OCI-LY3 (cell line): ENCODE results near the gene EML2.

Experiments used
- H2AFZ ChIP-seq: fragments of 200-600, 300-600 bp; shearing (Covaris generic); 2 replicates; pipeline ENCODE4 v1.6.0; 2014; ENCODE audit warnings: antibody characterized with exemption, low read depth, low read length
- H3K27ac ChIP-seq: fragments of 200-600, 300-600 bp; sonication (generic); 2 replicates; pipeline ENCODE4 v1.5.1; 2014; ENCODE audit warnings: mild to moderate bottlenecking, low read length, moderate library complexity, mixed read lengths
- H3K27me3 ChIP-seq: fragments of 200-600, 300-600 bp; sonication (generic); 2 replicates; pipeline ENCODE4 v1.6.1; 2014; ENCODE audit warnings: low read depth, low read length, mixed read lengths
- H3K36me3 ChIP-seq: fragments of 200-600, 300-600 bp; sonication (generic); replicated peaks from 2 replicates; pipeline ENCODE3; 2014; ENCODE audit warnings: low read depth, low read length, mixed read lengths
- H3K4me1 ChIP-seq: fragments of 300-600, 200-600 bp; sonication (generic); 2 replicates; pipeline ENCODE4 v1.6.1; 2014; ENCODE audit warnings: low read length, mixed read lengths
- H3K4me2 ChIP-seq: fragments of 200-600, 300-600 bp; sonication (generic); 2 replicates; pipeline ENCODE4 v1.6.1; 2014; ENCODE audit warnings: low read length, mixed read lengths
- H3K4me3 ChIP-seq: fragments of 300-600, 200-600 bp; sonication (generic); 2 replicates; pipeline ENCODE4 v1.5.1; 2014; ENCODE audit warnings: antibody characterized with exemption, mild to moderate bottlenecking, low read length, moderate library complexity
- H3K79me2 ChIP-seq: fragments of 300-600, 200-600 bp; shearing (Covaris generic); 2 replicates; pipeline ENCODE4 v1.6.1; 2014; ENCODE audit warnings: mild to moderate bottlenecking, low read length, mixed read lengths
- H3K9ac ChIP-seq: fragments of 300-600, 200-600 bp; shearing (Covaris generic); 2 replicates; pipeline ENCODE4 v1.6.0; 2014; ENCODE audit warnings: mild to moderate bottlenecking, low read length, moderate library complexity
- H3K9me3 ChIP-seq: fragments of 200-600, 300-600 bp; shearing (Covaris generic); 2 replicates; pipeline ENCODE4 v1.6.1; 2014; ENCODE audit warnings: low read length, mixed read lengths; ENCODE audit not compliant: insufficient read depth
- H4K20me1 ChIP-seq: fragments of 200-600, 300-600 bp; sonication (generic); 2 replicates; pipeline ENCODE4 v1.6.1; 2016; ENCODE audit warnings: low read length, mixed read lengths; ENCODE audit not compliant: insufficient read depth
- CTCF ChIP-seq: fragments of 200-600, 300-600 bp; sonication (generic); IDR thresholded peaks from 2 replicates; pipeline ENCODE4 v1.5.1; 2014; ENCODE audit warnings: antibody characterized with exemption, low read length, low read depth
- EZH2phosphoT487 ChIP-seq: fragments of 200-600 bp; shearing (Covaris generic); IDR thresholded peaks from 2 replicates; pipeline ENCODE4 v1.6.1; 2018; ENCODE audit warnings: antibody characterized with exemption, mixed run types, low read depth

Gene EML2

GRCh38 chr19:45613926-45614725, 25.1 kb downstream of the EML2 start:
- H3K27me3 ChIP-seq: no peaks in the 10 kb centered on the region
- no peak overlapping the region for H3K27ac ChIP-seq
- peaks cover 51% of the 10 kb centered on the region for H3K36me3 ChIP-seq
- 0 out of 2 replicates have a peak, but pooled peaks cover 3% of the 10 kb centered on the region for H4K20me1 ChIP-seq
- no peak overlapping the region for H3K9ac ChIP-seq
- H2AFZ ChIP-seq: no peak overlapping the region
- no peak overlapping the region for H3K4me2 ChIP-seq
- H3K9me3 ChIP-seq: no peaks in the 10 kb centered on the region
- H3K4me1 ChIP-seq: peaks cover 14% of the 10 kb centered on the region
- H3K4me3 ChIP-seq: no peak overlapping the region
- no peak for TF ChIP-seq CTCF
- no peak for TF ChIP-seq EZH2phosphoT487
- H3K79me2 ChIP-seq: no peaks in the 10 kb centered on the region

DNA sequence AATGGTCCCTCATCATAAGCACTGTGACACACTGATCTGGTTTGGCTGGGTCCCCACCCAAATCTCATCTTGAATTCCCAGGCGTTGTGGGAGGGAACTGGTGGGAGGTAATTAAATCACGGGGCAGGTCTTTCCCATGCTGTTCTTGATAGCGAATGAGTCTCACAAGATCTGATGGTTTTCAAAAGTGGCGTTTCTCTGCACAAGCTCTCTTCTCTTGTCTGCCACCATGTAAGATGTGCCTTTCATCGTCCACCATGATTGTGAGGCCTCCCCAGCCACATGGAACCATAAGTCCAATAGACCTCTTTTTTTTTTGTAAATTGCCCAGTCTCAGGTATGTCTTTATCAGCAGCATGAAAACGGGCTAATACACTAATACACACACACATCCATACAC, 30.2 kb downstream of the EML2 start:
- TF ChIP-seq EZH2phosphoT487 (no peak), CTCF (no peak)
- Histone ChIP-seq H2AFZ (no peak overlapping the region), H3K9me3 (no peaks in the 10 kb centered on the region), H4K20me1 (no peaks in the 10 kb centered on the region), H3K4me1 (no peaks in the 10 kb centered on the region), H3K4me3 (no peak overlapping the region), H3K4me2 (no peak overlapping the region), H3K79me2 (no peaks in the 10 kb centered on the region), H3K27me3 (no peaks in the 10 kb centered on the region), H3K36me3 (peaks cover 28% of the 10 kb centered on the region), H3K9ac (no peak overlapping the region), H3K27ac (no peak overlapping the region)

DNA sequence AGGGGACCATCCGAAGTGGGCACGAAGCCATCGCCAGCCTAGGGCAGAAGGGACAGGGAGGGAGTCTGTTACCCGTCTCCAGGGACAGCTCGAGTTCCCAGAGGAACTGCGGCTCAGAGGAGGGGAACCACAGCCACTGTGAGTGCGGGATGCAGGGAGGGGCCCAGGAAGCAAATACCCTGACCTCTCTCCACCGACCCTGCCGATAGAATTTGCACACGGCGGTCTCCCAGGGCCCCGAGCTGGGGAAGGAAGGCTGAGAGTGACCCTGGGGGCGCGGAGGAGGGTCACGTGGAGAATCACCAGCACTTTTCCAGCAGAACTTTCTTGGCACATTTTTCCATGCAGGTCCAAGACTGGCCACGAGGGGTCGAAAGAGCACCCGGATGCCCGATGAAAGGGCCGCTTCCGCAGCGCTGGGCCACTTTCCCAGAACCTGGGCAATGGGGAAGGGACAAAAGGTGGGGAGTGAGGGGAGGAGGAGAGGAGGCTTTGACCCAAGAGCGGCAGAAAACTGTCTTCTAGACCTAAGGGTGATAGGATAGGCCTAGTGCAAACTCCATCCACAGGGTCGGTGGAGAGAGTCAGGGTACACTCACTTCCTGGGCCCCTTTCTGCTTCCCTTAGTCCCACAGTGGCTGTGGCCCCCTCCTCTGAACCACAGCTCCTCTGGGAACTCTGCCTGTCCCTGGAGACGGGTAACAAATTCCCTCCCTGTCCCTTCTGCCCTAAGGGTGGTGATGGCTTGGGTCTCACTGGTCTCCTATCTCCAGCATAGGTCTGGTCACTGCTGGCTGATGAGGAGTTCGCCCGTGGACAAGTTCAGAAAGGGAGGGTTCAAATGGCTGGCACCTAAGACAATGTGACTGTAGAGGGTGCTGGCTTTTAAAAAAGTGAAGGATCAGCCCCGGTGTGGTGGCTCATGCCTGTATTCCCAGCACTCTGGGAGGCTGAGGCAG, 31.8 kb downstream of the EML2 start:
- no peaks in the 10 kb centered on the region for H3K9me3 ChIP-seq
- no peak overlapping the region for H3K27ac ChIP-seq
- no peak overlapping the region for H3K9ac ChIP-seq
- no peaks in the 10 kb centered on the region for H3K79me2 ChIP-seq
- H4K20me1 ChIP-seq: no peaks in the 10 kb centered on the region
- H3K4me3 ChIP-seq: no peak overlapping the region
- no peaks in the 10 kb centered on the region for H3K4me1 ChIP-seq
- TF ChIP-seq EZH2phosphoT487: no peak
- peak; percentile 61 for TF ChIP-seq CTCF
- peak overlapping the region; percentile 24; the same call in 1 of the 2 replicates for H3K4me2 ChIP-seq
- no peaks in the 10 kb centered on the region for H3K27me3 ChIP-seq
- H2AFZ ChIP-seq: no peak overlapping the region
- H3K36me3 ChIP-seq: peaks cover 19% of the 10 kb centered on the region
